Thyroid gland (tissue), 4 donors: ENCODE measurements around the gene MEI1. TPM values are rescaled to one million over a fixed set of nuclear protein-coding genes. Genes with fewer than 3 reads are reported as not detected.

Source experiments
- DNase-seq, 2 donors: peaks; one replicate each; pipeline ENCODE4 v3.0.0-alpha.2; 2019
- H3K27ac ChIP-seq, 3 donors: fragments of 200-600 bp; sonication (generic); 1 replicate in 2 of 3; 2 replicates in 1 of 3; pipeline ENCODE4 v1.5.1; 2016 to 2019; ENCODE audit warnings: mild to moderate bottlenecking in 1 of 3, moderate library complexity in 1 of 3
- H3K27me3 ChIP-seq: fragments of 200-600 bp; sonication (generic); one replicate; pipeline ENCODE4 v1.5.1; 2019
- H3K36me3 ChIP-seq, 2 donors: fragments of 200-600 bp; sonication (generic); one replicate each; pipeline ENCODE4 v1.5.1; 2016 to 2019
- H3K4me1 ChIP-seq, 2 donors: fragments of 200-600 bp; sonication (generic); one replicate each; pipeline ENCODE4 v1.5.1; 2017 to 2019
- H3K4me3 ChIP-seq, 3 donors: fragments of 200-600 bp; sonication (generic); replicated peaks in 1 of 3; 1 replicate in 2 of 3; 2 replicates in 1 of 3; pipeline ENCODE4 v1.5.1; 2016; ENCODE audit warnings: mild to moderate bottlenecking in 1 of 3
- H3K9me3 ChIP-seq: fragments of 200-600 bp; sonication (generic); one replicate; pipeline ENCODE4 v1.5.1; 2017
- POLR2A ChIP-seq, 2 donors: fragments of 450-650 bp; IDR thresholded peaks; one replicate each; pipeline ENCODE4 v1.6.1; 2017; ENCODE audit warnings: antibody characterized with exemption in 2 of 2, mild to moderate bottlenecking in 2 of 2, moderate library complexity in 1 of 2
- WGBS, 2 donors: methylation state at CpG; one replicate each; pipeline ENCODE4 v1.1.5; 2017; 5-methylcytosine and 5-hydroxymethylcytosine counted together
- intact Hi-C: fragments of 100-400 bp; cut with DNase I; formaldehyde crosslinking; loops from one replicate; pipeline ENCODE4 v1.15.1; 2023
- total RNA-seq, 4 donors: library from RNA; depleted of rRNA; stranded (reverse); fragments of >200 nt; gene quantifications; one replicate each; pipeline ENCODE4 v1.2.3, GENCODE V29; 2016
- TF ChIP-seq, protein P1 (sequence below), 6 experiments: fragments of 200-600 bp in 3 of 6; fragments of 450-650 bp in 3 of 6; sonication (generic) in 3 of 6; IDR thresholded peaks; one replicate each; pipeline ENCODE4 v1.5.1; 2016 to 2019; ENCODE audit warnings: antibody characterized with exemption in 6 of 6, mild to moderate bottlenecking in 2 of 6, inconsistent platforms in 1 of 6, moderate library complexity in 1 of 6

The MEI1 gene
- total RNA-seq, 4 donors from 2014 or later, result 0.25 to 5.2 (median 1.4) TPM

DNA sequence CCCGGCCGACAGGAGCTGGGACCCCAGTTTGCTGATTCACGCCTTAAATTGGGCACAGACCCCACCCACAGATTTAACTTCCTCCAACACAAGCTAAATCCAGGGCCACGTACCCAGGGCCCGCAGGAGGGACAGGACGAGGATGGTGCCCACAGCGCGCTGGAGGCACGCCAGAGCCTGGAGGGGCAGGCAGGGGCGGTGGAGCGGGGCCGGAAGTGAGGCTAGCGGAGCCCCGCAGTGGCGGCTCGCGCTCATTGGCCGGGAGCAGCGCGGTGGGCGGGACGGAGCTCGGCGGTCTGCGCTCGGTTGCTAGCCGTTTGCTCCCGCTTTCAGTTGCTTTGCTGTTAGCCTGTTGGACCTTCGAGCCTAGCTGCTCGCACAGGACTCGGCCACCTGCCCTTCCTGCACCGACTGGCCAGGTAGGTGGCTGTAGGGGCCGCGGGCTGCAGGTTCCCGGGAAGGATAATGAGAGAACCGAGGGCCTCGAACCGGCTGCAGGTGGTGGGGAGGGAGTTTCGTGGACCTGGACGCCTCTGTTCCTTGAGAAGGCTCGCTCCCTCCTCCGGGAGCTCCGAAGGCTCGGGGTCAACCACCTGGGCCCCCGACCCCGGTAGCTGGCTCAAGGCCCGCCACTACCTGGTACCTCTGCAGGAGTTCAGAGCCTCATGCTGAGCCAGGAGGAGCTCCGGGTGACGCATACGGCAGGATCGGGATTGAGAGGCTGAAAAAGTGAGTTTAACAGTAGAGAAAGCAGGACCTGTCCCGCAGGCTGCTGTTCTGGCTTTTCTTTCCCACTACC, 101.2 kb downstream of the MEI1 start, which contains the start of gene CCDC134:
Gene CCDC134 (plus strand): TSS at position 332 of the 799 bp plus-strand sequence. CDS start 8,212 bp downstream, outside the sequence.
- intact Hi-C loops, result no loop called here
- Histone ChIP-seq H3K27ac (peak within 1 kb of the TSS; percentile 67 to 86 (median 78)), H3K9me3 (no peaks in the 10 kb centered on the region), H3K27me3 (no peaks in the 10 kb centered on the region), H3K4me1 (peaks cover 16 to 22% of the 10 kb centered on the region in 2 donors), H3K4me3 (peak within 1 kb of the TSS; percentile 74 to 86 (median 85)), H3K36me3 (no peaks in the 10 kb centered on the region)
- 0% methylated on average over 9 to 30 of the region's 52 CpGs for WGBS, 2 donors
- DNase-seq, result peak; percentile 93 to 94
- TF ChIP-seq, protein P1, sequence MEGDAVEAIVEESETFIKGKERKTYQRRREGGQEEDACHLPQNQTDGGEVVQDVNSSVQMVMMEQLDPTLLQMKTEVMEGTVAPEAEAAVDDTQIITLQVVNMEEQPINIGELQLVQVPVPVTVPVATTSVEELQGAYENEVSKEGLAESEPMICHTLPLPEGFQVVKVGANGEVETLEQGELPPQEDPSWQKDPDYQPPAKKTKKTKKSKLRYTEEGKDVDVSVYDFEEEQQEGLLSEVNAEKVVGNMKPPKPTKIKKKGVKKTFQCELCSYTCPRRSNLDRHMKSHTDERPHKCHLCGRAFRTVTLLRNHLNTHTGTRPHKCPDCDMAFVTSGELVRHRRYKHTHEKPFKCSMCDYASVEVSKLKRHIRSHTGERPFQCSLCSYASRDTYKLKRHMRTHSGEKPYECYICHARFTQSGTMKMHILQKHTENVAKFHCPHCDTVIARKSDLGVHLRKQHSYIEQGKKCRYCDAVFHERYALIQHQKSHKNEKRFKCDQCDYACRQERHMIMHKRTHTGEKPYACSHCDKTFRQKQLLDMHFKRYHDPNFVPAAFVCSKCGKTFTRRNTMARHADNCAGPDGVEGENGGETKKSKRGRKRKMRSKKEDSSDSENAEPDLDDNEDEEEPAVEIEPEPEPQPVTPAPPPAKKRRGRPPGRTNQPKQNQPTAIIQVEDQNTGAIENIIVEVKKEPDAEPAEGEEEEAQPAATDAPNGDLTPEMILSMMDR (IDR thresholded peaks at IDR 0.05), result no peak
- TF ChIP-seq POLR2A (IDR thresholded peaks at IDR 0.05), result peak in 1 of 2 donors; percentile 91

DNA sequence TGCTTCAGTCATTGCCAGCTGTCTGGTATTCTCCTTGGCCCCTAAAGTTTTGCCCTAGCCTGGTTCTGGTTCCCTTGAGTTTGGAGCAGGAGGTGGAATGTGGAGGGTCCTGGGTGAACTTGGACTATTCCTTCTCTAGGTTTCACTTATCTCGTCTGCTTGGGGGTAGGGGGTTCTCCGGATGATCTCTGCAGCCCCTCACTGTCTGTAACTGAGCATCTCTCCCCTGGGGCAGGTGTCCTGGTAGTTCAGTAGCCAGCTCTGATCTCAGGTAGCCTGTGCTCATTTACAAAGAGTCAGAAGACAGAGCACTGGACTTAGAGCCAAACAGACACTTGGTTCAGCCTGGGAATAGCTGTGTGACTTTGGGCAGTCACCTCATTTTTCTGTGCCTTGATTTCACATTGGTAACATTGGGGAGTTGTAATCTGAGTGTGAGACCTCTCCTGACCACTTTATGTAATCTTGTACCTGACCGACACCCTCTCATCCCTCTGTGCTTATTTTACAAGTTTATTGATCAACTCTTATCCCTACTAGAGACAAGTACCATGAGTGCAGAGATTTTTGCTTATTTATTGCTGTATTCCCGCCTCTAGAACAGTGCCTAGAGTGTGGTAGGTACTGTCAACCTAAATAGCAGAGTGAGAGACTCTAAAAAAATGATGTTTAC, 102.0 kb downstream of the MEI1 start:
- intact Hi-C loops, result no loop called here
- Histone ChIP-seq H3K27ac (peak overlapping the region in 2 of 3 donors; percentile 78 to 86), H3K4me3 (peak overlapping the region; percentile 74 to 86 (median 85)), H3K4me1 (peaks cover 16 to 22% of the 10 kb centered on the region in 2 donors), H3K9me3 (no peaks in the 10 kb centered on the region), H3K36me3 (no peaks in the 10 kb centered on the region), H3K27me3 (no peaks in the 10 kb centered on the region)
- DNase-seq, result no peak
- 17 to 28% methylated on average over 4 of the region's 4 CpGs for WGBS, 2 donors
- TF ChIP-seq, protein P1 (IDR thresholded peaks at IDR 0.05), result no peak
- TF ChIP-seq POLR2A (IDR thresholded peaks at IDR 0.05), result no peak

DNA sequence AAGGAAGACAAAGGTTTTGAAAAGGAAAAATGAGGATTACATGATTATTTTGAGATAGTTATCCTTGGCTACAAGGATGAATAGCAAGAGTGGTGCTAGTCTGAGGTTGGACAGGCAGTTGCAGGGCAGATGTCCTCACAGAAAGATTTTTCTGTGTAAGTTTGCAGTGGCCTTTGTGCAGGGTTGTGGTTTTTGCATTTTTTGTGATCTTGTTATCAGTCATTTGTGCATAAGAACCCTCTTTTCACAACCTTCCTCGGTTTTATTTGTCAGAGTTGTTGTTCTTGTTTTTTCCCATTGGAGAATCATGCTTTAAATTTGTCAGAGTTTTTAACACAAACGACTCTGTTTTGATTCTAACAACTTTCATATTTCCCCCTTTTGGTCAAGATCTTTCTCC, 102.6 kb downstream of the MEI1 start:
- Histone ChIP-seq H3K4me1 (peaks cover 16 to 22% of the 10 kb centered on the region in 2 donors), H3K36me3 (no peaks in the 10 kb centered on the region), H3K4me3 (no peak overlapping the region), H3K27ac (no peak overlapping the region), H3K27me3 (no peaks in the 10 kb centered on the region), H3K9me3 (no peaks in the 10 kb centered on the region)
- TF ChIP-seq POLR2A (IDR thresholded peaks at IDR 0.05), result no peak
- TF ChIP-seq, protein P1 (IDR thresholded peaks at IDR 0.05), result no peak
- DNase-seq, result no peak
- intact Hi-C loops, result no loop called here
- 48 to 56% methylated on average over 2 of the region's 2 CpGs for WGBS, 2 donors

GRCh38 chr22:41805639-41806038, 106.3 kb downstream of the MEI1 start:
- no peak overlapping the region for H3K4me3 ChIP-seq
- H3K27ac ChIP-seq, result no peak overlapping the region
- no peak for TF ChIP-seq POLR2A (IDR thresholded peaks at IDR 0.05)
- intact Hi-C loops, result no loop called here
- H3K4me1 ChIP-seq, result peaks cover 7 to 12% of the 10 kb centered on the region in 2 donors
- DNase-seq, result no peak
- H3K9me3 ChIP-seq, result no peaks in the 10 kb centered on the region
- H3K27me3 ChIP-seq, result no peaks in the 10 kb centered on the region
- no peaks in the 10 kb centered on the region for H3K36me3 ChIP-seq

- Histone ChIP-seq H3K27me3 (no peaks in the 10 kb centered on the region), H3K4me1 (no peaks in the 10 kb centered on the region), H3K27ac (no peak overlapping the region), H3K9me3 (no peaks in the 10 kb centered on the region), H3K36me3 (no peaks in the 10 kb centered on the region), H3K4me3 (no peak overlapping the region)
- no peak for DNase-seq
- intact Hi-C loops, result no loop called here
- TF ChIP-seq POLR2A (IDR thresholded peaks at IDR 0.05), result no peak
- 83% methylated on average over 6 of the region's 6 CpGs for WGBS, 2 donors
Measured at GRCh38 chr22:41808400-41808799, 109.1 kb downstream of the MEI1 start.

DNA sequence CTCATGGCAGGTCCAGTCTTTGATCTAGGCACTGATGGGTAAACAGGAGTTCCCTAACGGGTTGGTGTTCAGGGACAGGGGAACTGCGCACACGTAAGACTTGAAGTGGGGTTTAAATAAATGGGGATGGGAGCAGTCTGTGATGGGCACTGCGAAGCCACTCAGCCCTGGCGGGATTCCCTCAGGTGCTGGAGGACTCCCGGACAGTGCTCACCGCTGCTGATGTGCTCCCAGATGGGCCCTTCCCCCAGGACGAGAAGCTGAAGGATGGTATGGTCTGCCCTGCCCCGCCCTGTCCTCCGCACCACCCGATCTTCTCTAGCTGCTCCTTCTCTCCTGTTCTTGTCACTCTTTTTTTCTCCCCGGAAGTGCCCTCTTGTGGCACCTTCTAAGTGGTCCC, 110.7 kb downstream of the MEI1 start:
- no peak for TF ChIP-seq POLR2A (IDR thresholded peaks at IDR 0.05)
- TF ChIP-seq, protein P1 (IDR thresholded peaks at IDR 0.05), result no peak
- H3K27ac ChIP-seq, result no peak overlapping the region
- no peaks in the 10 kb centered on the region for H3K9me3 ChIP-seq
- 89 to 94% methylated on average over 12 of the region's 12 CpGs for WGBS, 2 donors
- H3K4me1 ChIP-seq, result no peaks in the 10 kb centered on the region
- no peaks in the 10 kb centered on the region for H3K36me3 ChIP-seq
- DNase-seq, result no peak
- intact Hi-C loops, result no loop called here
- H3K4me3 ChIP-seq, result no peak overlapping the region
- H3K27me3 ChIP-seq, result no peaks in the 10 kb centered on the region
